WTC11 (cell line): Measurements from ENCODE around the gene USP20. TPM values are rescaled to one million over a fixed set of nuclear protein-coding genes. Genes with fewer than 3 reads are reported as not detected.

Experiments used
- ATAC-seq: fragments of 200-7000 bp; cut with Tn5 transposase; 2 replicates; pipeline ENCODE4 v1.10.0; 2021; ENCODE audit warnings: mild to moderate bottlenecking, moderate library complexity
- CTCF ChIA-PET: fragments of 300-600 bp; sonication (Branson Sonifier 250); formaldehyde crosslinking; loops from one replicate; lab custom pipeline; 2021; ENCODE audit warnings: antibody characterized with exemption; lab: Charles Lee
- POLR2A ChIA-PET: fragments of 350-600 bp; sonication (Branson Sonifier 250); formaldehyde crosslinking; loops from one replicate; lab custom pipeline; 2021; ENCODE audit warnings: antibody characterized with exemption; lab: Charles Lee
- DNase-seq: peaks from one replicate; pipeline ENCODE4 v3.0.0; 2021; ENCODE audit warnings: low spot score
- H3K27ac Mint-ChIP-seq: 2 replicates; pipeline ENCODE4 v1.8.0; 2021; ENCODE audit warnings: mixed read lengths
- H3K27me3 Mint-ChIP-seq: 2 replicates; pipeline ENCODE4 v1.8.0; 2021; ENCODE audit warnings: low read depth, mild to moderate bottlenecking, moderate library complexity, mixed read lengths
- H3K36me3 Mint-ChIP-seq: 2 replicates; pipeline ENCODE4 v1.8.0; 2021; ENCODE audit warnings: mixed read lengths
- H3K4me1 Mint-ChIP-seq: 2 replicates; pipeline ENCODE4 v1.8.0; 2022; ENCODE audit warnings: mixed read lengths
- H3K4me3 Mint-ChIP-seq: 2 replicates; pipeline ENCODE4 v1.8.0; 2021; ENCODE audit warnings: mild to moderate bottlenecking, moderate library complexity, mixed read lengths
- H3K9me3 Mint-ChIP-seq: 2 replicates; pipeline ENCODE4 v1.8.0; 2021; ENCODE audit warnings: mixed read lengths
- CBFB ChIP-seq: sonication (generic); formaldehyde crosslinking; IDR thresholded peaks from 2 replicates; pipeline ENCODE4 v1.8.1; 2022; ENCODE audit warnings: mild to moderate bottlenecking, low read depth, missing genetic modification reagents
- ETV6 ChIP-seq: sonication (generic); formaldehyde crosslinking; IDR thresholded peaks from 2 replicates; pipeline ENCODE4 v1.8.1; 2022; ENCODE audit warnings: mild to moderate bottlenecking, missing genetic modification reagents
- FOXJ3 ChIP-seq: sonication (generic); formaldehyde crosslinking; IDR thresholded peaks from 2 replicates; pipeline ENCODE4 v1.9.0; 2021; ENCODE audit warnings: missing genetic modification reagents, mild to moderate bottlenecking, borderline replicate concordance
- FOXP1 ChIP-seq: sonication (generic); formaldehyde crosslinking; IDR thresholded peaks from 2 replicates; pipeline ENCODE4 v1.8.0; 2022; ENCODE audit warnings: missing genetic modification reagents, mild to moderate bottlenecking, moderate library complexity, borderline replicate concordance
- GRHL2 ChIP-seq: fragments of 250-450 bp; sonication (Bioruptor Pico); IDR thresholded peaks from 2 replicates; pipeline ENCODE4 v1.8.0; 2022; ENCODE audit warnings: mild to moderate bottlenecking, moderate library complexity; ENCODE audit not compliant: insufficient replicate concordance, severe bottlenecking
- HMGA2 ChIP-seq: fragments of 250-450 bp; sonication (Bioruptor Pico); IDR thresholded peaks from 2 replicates; pipeline ENCODE4 v1.4.0; 2021; ENCODE audit warnings: mild to moderate bottlenecking, moderate library complexity
- MYBL2 ChIP-seq: sonication (generic); formaldehyde crosslinking; IDR thresholded peaks from 2 replicates; pipeline ENCODE4 v1.8.1; 2023; ENCODE audit warnings: mild to moderate bottlenecking, moderate library complexity, missing genetic modification reagents
- NR2C2 ChIP-seq: sonication (generic); formaldehyde crosslinking; IDR thresholded peaks from 2 replicates; pipeline ENCODE4 v1.8.0; 2022; ENCODE audit warnings: mild to moderate bottlenecking, missing genetic modification reagents
- PRRX2 ChIP-seq: fragments of 250-450 bp; sonication (Bioruptor Pico); IDR thresholded peaks from 2 replicates; pipeline ENCODE4 v1.8.0; 2021; ENCODE audit warnings: mild to moderate bottlenecking
- RORB ChIP-seq: fragments of 250-450 bp; sonication (Bioruptor Pico); IDR thresholded peaks from 2 replicates; pipeline ENCODE4 v1.9.0; 2021; ENCODE audit warnings: mild to moderate bottlenecking
- SOX15 ChIP-seq: fragments of 250-450 bp; sonication (Bioruptor Pico); IDR thresholded peaks from 2 replicates; pipeline ENCODE4 v1.9.0; 2021; ENCODE audit warnings: mild to moderate bottlenecking
- TEAD4 ChIP-seq: sonication (generic); formaldehyde crosslinking; IDR thresholded peaks from 2 replicates; pipeline ENCODE4 v1.8.0; 2022; ENCODE audit warnings: mild to moderate bottlenecking, missing genetic modification reagents
- ZNF138 ChIP-seq: sonication (generic); formaldehyde crosslinking; conservative IDR thresholded peaks from 2 replicates; pipeline ENCODE4 v1.8.1; 2022; ENCODE audit warnings: mild to moderate bottlenecking, moderate library complexity, missing genetic modification reagents
- ZNF219 ChIP-seq: sonication (generic); formaldehyde crosslinking; IDR thresholded peaks from 2 replicates; pipeline ENCODE4 v1.8.0; 2023; ENCODE audit warnings: missing genetic modification reagents, mild to moderate bottlenecking, borderline replicate concordance
- total RNA-seq: library from RNA; stranded (reverse); gene quantifications from 3 replicates; pipeline ENCODE4 v1.2.3, GENCODE V29; 2021
- TF ChIP-seq, protein P1 (sequence below): fragments of 200-600 bp; IDR thresholded peaks from 2 replicates; pipeline ENCODE4 v1.8.0; 2022; ENCODE audit warnings: antibody characterized with exemption
- TF ChIP-seq, protein P2 (sequence below): sonication (generic); formaldehyde crosslinking; IDR thresholded peaks from 2 replicates; pipeline ENCODE4 v1.8.0; 2022; ENCODE audit warnings: mild to moderate bottlenecking, missing genetic modification reagents
- TF ChIP-seq, protein P3 (sequence below): fragments of 250-450 bp; sonication (Bioruptor Pico); IDR thresholded peaks from 2 replicates; pipeline ENCODE4 v1.9.0; 2021; ENCODE audit warnings: mild to moderate bottlenecking
- TF ChIP-seq, protein P4 (sequence below): fragments of 250-450 bp; sonication (Bioruptor Pico); IDR thresholded peaks from 2 replicates; pipeline ENCODE4 v1.9.0; 2021; ENCODE audit warnings: moderate library complexity, mild to moderate bottlenecking, inconsistent platforms, borderline replicate concordance
- TF ChIP-seq, protein P5 (sequence below): sonication (generic); formaldehyde crosslinking; IDR thresholded peaks from 2 replicates; pipeline ENCODE4 v1.8.1; 2023; ENCODE audit warnings: mild to moderate bottlenecking, missing genetic modification reagents, moderate library complexity
- TF ChIP-seq, protein P6 (sequence below): sonication (generic); formaldehyde crosslinking; IDR thresholded peaks from 2 replicates; pipeline ENCODE4 v1.8.1; 2023; ENCODE audit warnings: mild to moderate bottlenecking, missing genetic modification reagents, borderline replicate concordance
- TF ChIP-seq, protein P7 (sequence below): sonication (generic); formaldehyde crosslinking; IDR thresholded peaks from 2 replicates; pipeline ENCODE4 v1.8.0; 2022; ENCODE audit warnings: mild to moderate bottlenecking, missing genetic modification reagents
- TF ChIP-seq, protein P8 (sequence below): sonication (generic); formaldehyde crosslinking; IDR thresholded peaks from 2 replicates; pipeline ENCODE4 v1.8.1; 2022; ENCODE audit warnings: missing genetic modification reagents, borderline replicate concordance

The USP20 gene
- total RNA-seq, 1 experiment from 2014 or later = 29.3 TPM

DNA sequence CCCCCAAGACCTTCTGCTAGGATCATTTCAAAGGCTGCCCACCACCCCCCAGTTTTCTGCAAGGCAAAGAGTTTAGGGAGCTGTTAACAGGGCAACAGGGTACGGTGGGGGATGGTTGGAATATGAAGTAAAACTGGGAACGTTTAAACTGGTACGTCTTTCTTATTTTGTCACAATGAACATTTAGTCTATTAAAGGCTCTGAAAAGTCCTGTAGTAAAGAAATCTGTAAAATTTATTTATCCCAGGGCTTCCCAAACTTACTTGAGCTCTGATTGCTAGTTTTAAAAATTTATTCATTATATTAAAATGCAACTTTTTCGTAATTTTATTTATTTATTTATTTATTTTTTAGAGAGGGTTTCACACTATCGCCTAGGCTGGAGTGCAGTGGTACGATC is 62.0 kb downstream of the USP20 start:
- no peaks in the 10 kb centered on the region for H3K27me3 Mint-ChIP-seq
- ChIA-PET CTCF (interaction anchor here (1.4 to 1.7 kb wide), 2 partner anchors 11 to 67 kb away, joined by 3 to 7 read pairs; no protein-coding TSS in a partner anchor), POLR2A (no interaction called here)
- ATAC-seq = no peak
- TF ChIP-seq MYBL2 (CRISPR knock-in tag) = no peak
- TF ChIP-seq PRRX2 (CRISPR knock-in tag) = no peak
- TF ChIP-seq TEAD4 = no peak
- TF ChIP-seq, protein P1, sequence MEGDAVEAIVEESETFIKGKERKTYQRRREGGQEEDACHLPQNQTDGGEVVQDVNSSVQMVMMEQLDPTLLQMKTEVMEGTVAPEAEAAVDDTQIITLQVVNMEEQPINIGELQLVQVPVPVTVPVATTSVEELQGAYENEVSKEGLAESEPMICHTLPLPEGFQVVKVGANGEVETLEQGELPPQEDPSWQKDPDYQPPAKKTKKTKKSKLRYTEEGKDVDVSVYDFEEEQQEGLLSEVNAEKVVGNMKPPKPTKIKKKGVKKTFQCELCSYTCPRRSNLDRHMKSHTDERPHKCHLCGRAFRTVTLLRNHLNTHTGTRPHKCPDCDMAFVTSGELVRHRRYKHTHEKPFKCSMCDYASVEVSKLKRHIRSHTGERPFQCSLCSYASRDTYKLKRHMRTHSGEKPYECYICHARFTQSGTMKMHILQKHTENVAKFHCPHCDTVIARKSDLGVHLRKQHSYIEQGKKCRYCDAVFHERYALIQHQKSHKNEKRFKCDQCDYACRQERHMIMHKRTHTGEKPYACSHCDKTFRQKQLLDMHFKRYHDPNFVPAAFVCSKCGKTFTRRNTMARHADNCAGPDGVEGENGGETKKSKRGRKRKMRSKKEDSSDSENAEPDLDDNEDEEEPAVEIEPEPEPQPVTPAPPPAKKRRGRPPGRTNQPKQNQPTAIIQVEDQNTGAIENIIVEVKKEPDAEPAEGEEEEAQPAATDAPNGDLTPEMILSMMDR = no peak
- no peak for TF ChIP-seq SOX15
- TF ChIP-seq, protein P2, sequence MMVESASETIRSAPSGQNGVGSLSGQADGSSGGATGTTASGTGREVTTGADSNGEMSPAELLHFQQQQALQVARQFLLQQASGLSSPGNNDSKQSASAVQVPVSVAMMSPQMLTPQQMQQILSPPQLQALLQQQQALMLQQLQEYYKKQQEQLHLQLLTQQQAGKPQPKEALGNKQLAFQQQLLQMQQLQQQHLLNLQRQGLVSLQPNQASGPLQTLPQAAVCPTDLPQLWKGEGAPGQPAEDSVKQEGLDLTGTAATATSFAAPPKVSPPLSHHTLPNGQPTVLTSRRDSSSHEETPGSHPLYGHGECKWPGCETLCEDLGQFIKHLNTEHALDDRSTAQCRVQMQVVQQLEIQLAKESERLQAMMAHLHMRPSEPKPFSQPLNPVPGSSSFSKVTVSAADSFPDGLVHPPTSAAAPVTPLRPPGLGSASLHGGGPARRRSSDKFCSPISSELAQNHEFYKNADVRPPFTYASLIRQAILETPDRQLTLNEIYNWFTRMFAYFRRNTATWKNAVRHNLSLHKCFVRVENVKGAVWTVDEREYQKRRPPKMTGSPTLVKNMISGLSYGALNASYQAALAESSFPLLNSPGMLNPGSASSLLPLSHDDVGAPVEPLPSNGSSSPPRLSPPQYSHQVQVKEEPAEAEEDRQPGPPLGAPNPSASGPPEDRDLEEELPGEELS = no peak
- no peak for TF ChIP-seq CBFB (CRISPR knock-in tag)
- TF ChIP-seq ETV6 (CRISPR knock-in tag) = no peak
- TF ChIP-seq, protein P3, sequence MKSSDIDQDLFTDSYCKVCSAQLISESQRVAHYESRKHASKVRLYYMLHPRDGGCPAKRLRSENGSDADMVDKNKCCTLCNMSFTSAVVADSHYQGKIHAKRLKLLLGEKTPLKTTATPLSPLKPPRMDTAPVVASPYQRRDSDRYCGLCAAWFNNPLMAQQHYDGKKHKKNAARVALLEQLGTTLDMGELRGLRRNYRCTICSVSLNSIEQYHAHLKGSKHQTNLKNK (CRISPR knock-in tag) = no peak
- TF ChIP-seq, protein P4, sequence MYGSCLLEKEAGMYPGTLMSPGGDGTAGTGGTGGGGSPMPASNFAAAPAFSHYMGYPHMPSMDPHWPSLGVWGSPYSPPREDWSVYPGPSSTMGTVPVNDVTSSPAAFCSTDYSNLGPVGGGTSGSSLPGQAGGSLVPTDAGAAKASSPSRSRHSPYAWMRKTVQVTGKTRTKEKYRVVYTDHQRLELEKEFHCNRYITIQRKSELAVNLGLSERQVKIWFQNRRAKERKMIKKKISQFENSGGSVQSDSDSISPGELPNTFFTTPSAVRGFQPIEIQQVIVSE = no peak
- no peak for TF ChIP-seq GRHL2
- TF ChIP-seq, protein P5, sequence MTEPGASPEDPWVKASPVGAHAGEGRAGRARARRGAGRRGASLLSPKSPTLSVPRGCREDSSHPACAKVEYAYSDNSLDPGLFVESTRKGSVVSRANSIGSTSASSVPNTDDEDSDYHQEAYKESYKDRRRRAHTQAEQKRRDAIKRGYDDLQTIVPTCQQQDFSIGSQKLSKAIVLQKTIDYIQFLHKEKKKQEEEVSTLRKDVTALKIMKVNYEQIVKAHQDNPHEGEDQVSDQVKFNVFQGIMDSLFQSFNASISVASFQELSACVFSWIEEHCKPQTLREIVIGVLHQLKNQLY = no peak
- TF ChIP-seq NR2C2 (CRISPR knock-in tag) = no peak
- TF ChIP-seq HMGA2 = no peak
- no peak for TF ChIP-seq ZNF138 (CRISPR knock-in tag)
- TF ChIP-seq, all 79 proteins: peak for 0
- Mint-ChIP-seq H3K4me1 (no peaks in the 10 kb centered on the region), H3K9me3 (no peaks in the 10 kb centered on the region), H3K36me3 (peaks cover 47% of the 10 kb centered on the region), H3K27ac (peak overlapping the region; percentile 25; the same call in 1 of the 2 replicates), H3K4me3 (no peak overlapping the region)
- no peak for DNase-seq

DNA sequence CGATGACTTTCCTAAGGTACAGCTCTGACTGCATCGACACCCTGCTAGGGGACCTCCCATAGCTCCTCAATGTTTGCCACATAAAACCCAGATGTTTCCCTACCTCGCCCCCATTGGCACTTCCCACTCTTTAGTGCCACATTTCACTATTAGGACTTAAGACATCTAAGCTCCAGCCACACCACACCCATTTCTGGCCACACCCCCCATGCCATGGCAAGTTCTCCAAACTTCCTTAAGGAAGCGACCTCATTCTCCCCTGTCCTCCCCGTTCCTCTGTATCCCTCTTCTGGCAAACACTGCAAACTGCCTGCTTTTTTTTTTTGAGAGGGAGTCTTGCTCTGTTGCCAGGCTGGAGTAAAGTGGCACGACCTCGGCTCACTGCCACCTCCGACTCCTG is 62.9 kb downstream of the USP20 start:
- Mint-ChIP-seq H3K36me3 (peaks cover 51% of the 10 kb centered on the region), H3K4me3 (no peak overlapping the region), H3K9me3 (no peaks in the 10 kb centered on the region), H3K4me1 (no peaks in the 10 kb centered on the region), H3K27me3 (no peaks in the 10 kb centered on the region), H3K27ac (peak overlapping the region; percentile 53; the same call in 1 of the 2 replicates)
- ChIA-PET CTCF (interaction anchor here (0.6 to 1.7 kb wide), 5 partner anchors 9 to 346 kb away, joined by 3 to 8 read pairs (median 6); no protein-coding TSS in a partner anchor), POLR2A (no interaction called here)
- peak; percentile 34; the same call in 1 of the 2 replicates for ATAC-seq
- DNase-seq = no peak
- TF ChIP-seq, protein P6, sequence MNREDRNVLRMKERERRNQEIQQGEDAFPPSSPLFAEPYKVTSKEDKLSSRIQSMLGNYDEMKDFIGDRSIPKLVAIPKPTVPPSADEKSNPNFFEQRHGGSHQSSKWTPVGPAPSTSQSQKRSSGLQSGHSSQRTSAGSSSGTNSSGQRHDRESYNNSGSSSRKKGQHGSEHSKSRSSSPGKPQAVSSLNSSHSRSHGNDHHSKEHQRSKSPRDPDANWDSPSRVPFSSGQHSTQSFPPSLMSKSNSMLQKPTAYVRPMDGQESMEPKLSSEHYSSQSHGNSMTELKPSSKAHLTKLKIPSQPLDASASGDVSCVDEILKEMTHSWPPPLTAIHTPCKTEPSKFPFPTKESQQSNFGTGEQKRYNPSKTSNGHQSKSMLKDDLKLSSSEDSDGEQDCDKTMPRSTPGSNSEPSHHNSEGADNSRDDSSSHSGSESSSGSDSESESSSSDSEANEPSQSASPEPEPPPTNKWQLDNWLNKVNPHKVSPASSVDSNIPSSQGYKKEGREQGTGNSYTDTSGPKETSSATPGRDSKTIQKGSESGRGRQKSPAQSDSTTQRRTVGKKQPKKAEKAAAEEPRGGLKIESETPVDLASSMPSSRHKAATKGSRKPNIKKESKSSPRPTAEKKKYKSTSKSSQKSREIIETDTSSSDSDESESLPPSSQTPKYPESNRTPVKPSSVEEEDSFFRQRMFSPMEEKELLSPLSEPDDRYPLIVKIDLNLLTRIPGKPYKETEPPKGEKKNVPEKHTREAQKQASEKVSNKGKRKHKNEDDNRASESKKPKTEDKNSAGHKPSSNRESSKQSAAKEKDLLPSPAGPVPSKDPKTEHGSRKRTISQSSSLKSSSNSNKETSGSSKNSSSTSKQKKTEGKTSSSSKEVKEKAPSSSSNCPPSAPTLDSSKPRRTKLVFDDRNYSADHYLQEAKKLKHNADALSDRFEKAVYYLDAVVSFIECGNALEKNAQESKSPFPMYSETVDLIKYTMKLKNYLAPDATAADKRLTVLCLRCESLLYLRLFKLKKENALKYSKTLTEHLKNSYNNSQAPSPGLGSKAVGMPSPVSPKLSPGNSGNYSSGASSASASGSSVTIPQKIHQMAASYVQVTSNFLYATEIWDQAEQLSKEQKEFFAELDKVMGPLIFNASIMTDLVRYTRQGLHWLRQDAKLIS (CRISPR knock-in tag) = no peak
- TF ChIP-seq, protein P4 = no peak
- TF ChIP-seq FOXJ3 (CRISPR knock-in tag) (no peak), FOXP1 (CRISPR knock-in tag) (no peak), ZNF219 (CRISPR knock-in tag) (no peak), RORB (CRISPR knock-in tag) (no peak)
- TF ChIP-seq, protein P7, sequence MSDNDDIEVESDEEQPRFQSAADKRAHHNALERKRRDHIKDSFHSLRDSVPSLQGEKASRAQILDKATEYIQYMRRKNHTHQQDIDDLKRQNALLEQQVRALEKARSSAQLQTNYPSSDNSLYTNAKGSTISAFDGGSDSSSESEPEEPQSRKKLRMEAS = no peak
- TF ChIP-seq, protein P8, sequence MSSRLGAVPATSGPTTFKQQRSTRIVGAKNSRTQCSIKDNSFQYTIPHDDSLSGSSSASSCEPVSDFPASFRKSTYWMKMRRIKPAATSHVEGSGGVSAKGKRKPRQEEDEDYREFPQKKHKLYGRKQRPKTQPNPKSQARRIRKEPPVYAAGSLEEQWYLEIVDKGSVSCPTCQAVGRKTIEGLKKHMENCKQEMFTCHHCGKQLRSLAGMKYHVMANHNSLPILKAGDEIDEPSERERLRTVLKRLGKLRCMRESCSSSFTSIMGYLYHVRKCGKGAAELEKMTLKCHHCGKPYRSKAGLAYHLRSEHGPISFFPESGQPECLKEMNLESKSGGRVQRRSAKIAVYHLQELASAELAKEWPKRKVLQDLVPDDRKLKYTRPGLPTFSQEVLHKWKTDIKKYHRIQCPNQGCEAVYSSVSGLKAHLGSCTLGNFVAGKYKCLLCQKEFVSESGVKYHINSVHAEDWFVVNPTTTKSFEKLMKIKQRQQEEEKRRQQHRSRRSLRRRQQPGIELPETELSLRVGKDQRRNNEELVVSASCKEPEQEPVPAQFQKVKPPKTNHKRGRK (CRISPR knock-in tag) = no peak
